HepG2 (cell line): ENCODE measurements around the gene CACNA1C. TPM values are rescaled to one million over a fixed set of nuclear protein-coding genes. Genes with fewer than 3 reads are reported as not detected.

Experiments
- GMEB1 ChIP-seq: sonication (generic); formaldehyde crosslinking; IDR thresholded peaks from 2 replicates; pipeline ENCODE4 v1.5.1; 2020; ENCODE audit warnings: missing genetic modification reagents, mild to moderate bottlenecking, borderline replicate concordance
- PATZ1 ChIP-seq: sonication (generic); formaldehyde crosslinking; IDR thresholded peaks from 2 replicates; pipeline ENCODE4 v1.4.0; 2020; ENCODE audit warnings: missing genetic modification reagents
- TAF1 ChIP-seq: sonication (generic); formaldehyde crosslinking; IDR thresholded peaks from 2 replicates; pipeline ENCODE4 v1.4.0; 2020; ENCODE audit warnings: missing genetic modification reagents
- ZNF547 ChIP-seq: sonication (generic); formaldehyde crosslinking; IDR thresholded peaks from 2 replicates; pipeline ENCODE4 v1.5.1; 2020; ENCODE audit warnings: mild to moderate bottlenecking, missing genetic modification reagents
- polyA plus RNA-seq, 8 experiments: library from polyadenylated mRNA; depleted of rRNA in 3 of 8; stranded (reverse) in 7 of 8; unstranded in 1 of 8; fragments of >200 nt; fragmentation: Illumina TruSeq in 4 of 8; extraction: Trizol in 4 of 8; gene quantifications; 2 replicates each; pipeline versions ENCODE4 v1.2.1 to v1.2.3, GENCODE V29; 2011 to 2016; ENCODE audit warnings: low read depth in 4 of 8, missing spikeins in 1 of 8, mixed read lengths in 1 of 8; ENCODE audit not compliant: insufficient read depth in 1 of 8
- total RNA-seq, 5 experiments: library from RNA; depleted of rRNA; stranded (reverse); fragments of >200 nt; fragmentation: Illumina TruSeq; extraction: Trizol; gene quantifications; 2 replicates each; pipeline ENCODE4 v1.2.3, GENCODE V29; 2016; ENCODE audit warnings: low read depth in 1 of 5
- TF ChIP-seq, protein P1 (sequence below): sonication (generic); formaldehyde crosslinking; IDR thresholded peaks from 2 replicates; pipeline ENCODE4 v1.9.0; 2021; ENCODE audit warnings: missing genetic modification reagents, mild to moderate bottlenecking, borderline replicate concordance
- TF ChIP-seq, protein P2 (sequence below): sonication (generic); formaldehyde crosslinking; IDR thresholded peaks from 2 replicates; pipeline ENCODE4 v1.4.0; 2020; ENCODE audit warnings: mild to moderate bottlenecking, missing genetic modification reagents

The CACNA1C gene
- total and polyA plus RNA-seq, 2 of the 13 experiments (the other 11 are each of a cell fraction or from before 2014, with no cell fraction given): not detected

DNA sequence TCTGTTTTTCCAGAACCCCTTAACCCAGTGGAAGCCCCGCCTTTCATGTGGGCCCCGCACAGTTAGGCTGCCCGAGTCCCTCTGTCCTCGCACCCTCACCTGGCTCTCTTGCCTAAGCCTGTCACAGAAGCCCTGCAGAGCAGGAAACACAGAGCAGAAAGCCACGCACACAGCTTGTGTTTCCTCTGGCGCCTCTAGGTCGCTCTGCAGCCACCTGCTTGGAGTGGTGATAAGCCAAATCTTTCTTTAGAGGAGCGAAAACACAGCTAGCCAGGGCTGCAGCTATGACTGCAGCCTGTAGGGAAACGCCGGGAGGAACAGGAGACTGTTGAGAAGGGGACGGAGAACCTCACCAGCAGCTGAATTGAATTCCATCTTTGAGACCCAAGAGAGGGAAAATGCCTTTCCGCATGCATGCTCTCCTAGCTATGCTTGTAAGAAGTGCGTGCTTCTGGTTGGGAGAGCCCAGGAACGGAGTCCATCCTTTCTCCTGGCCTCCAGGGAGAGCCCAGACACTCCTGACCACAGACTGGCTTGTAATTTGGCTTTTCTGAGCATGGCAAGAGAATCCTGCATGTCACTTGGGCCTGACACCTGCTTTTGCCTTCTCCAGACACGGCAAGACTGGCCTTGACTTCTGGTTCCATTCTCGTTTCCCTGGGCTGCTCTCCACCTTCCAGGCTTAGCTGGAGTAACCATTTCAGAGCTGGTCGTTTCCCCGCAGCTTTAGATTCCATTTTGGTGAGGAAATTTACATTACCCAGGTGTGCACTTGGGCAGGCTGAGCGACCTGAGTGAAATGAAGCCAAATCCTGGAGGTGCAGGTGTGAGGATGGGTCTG, 301.6 kb downstream of the CACNA1C start (continued):
- TF ChIP-seq, protein P1, sequence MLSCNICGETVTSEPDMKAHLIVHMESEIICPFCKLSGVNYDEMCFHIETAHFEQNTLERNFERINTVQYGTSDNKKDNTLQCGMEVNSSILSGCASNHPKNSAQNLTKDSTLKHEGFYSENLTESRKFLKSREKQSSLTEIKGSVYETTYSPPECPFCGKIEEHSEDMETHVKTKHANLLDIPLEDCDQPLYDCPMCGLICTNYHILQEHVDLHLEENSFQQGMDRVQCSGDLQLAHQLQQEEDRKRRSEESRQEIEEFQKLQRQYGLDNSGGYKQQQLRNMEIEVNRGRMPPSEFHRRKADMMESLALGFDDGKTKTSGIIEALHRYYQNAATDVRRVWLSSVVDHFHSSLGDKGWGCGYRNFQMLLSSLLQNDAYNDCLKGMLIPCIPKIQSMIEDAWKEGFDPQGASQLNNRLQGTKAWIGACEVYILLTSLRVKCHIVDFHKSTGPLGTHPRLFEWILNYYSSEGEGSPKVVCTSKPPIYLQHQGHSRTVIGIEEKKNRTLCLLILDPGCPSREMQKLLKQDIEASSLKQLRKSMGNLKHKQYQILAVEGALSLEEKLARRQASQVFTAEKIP (CRISPR knock-in tag): no peak
- TF ChIP-seq ZNF547 (CRISPR knock-in tag) (no peak), PATZ1 (no peak), GMEB1 (no peak), TAF1 (no peak)
- TF ChIP-seq, protein P2, sequence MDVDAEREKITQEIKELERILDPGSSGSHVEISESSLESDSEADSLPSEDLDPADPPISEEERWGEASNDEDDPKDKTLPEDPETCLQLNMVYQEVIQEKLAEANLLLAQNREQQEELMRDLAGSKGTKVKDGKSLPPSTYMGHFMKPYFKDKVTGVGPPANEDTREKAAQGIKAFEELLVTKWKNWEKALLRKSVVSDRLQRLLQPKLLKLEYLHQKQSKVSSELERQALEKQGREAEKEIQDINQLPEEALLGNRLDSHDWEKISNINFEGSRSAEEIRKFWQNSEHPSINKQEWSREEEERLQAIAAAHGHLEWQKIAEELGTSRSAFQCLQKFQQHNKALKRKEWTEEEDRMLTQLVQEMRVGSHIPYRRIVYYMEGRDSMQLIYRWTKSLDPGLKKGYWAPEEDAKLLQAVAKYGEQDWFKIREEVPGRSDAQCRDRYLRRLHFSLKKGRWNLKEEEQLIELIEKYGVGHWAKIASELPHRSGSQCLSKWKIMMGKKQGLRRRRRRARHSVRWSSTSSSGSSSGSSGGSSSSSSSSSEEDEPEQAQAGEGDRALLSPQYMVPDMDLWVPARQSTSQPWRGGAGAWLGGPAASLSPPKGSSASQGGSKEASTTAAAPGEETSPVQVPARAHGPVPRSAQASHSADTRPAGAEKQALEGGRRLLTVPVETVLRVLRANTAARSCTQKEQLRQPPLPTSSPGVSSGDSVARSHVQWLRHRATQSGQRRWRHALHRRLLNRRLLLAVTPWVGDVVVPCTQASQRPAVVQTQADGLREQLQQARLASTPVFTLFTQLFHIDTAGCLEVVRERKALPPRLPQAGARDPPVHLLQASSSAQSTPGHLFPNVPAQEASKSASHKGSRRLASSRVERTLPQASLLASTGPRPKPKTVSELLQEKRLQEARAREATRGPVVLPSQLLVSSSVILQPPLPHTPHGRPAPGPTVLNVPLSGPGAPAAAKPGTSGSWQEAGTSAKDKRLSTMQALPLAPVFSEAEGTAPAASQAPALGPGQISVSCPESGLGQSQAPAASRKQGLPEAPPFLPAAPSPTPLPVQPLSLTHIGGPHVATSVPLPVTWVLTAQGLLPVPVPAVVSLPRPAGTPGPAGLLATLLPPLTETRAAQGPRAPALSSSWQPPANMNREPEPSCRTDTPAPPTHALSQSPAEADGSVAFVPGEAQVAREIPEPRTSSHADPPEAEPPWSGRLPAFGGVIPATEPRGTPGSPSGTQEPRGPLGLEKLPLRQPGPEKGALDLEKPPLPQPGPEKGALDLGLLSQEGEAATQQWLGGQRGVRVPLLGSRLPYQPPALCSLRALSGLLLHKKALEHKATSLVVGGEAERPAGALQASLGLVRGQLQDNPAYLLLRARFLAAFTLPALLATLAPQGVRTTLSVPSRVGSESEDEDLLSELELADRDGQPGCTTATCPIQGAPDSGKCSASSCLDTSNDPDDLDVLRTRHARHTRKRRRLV: no peak
